ENCODE results near the gene C20orf144. TPM values are rescaled to one million over a fixed set of nuclear protein-coding genes. Genes with fewer than 3 reads are reported as not detected.

C20orf144 gene
- total RNA-seq, 1 donor from 2014 or later, result 0.82 TPM

GRCh38 chr20:33684533-33685327, 22.6 kb downstream of the C20orf144 start:
- Mint-ChIP-seq H3K27me3 (no peaks in the 10 kb centered on the region), H3K4me3 (peak overlapping the region; percentile 91), H3K36me3 (no peaks in the 10 kb centered on the region), H3K4me1 (ENCODE audit: unreplicated experiment) (peaks cover 33% of the 10 kb centered on the region), H3K9me3 (no peaks in the 10 kb centered on the region), H3K27ac (peak overlapping the region; percentile 88)
- TF ChIP-seq, protein P1, sequence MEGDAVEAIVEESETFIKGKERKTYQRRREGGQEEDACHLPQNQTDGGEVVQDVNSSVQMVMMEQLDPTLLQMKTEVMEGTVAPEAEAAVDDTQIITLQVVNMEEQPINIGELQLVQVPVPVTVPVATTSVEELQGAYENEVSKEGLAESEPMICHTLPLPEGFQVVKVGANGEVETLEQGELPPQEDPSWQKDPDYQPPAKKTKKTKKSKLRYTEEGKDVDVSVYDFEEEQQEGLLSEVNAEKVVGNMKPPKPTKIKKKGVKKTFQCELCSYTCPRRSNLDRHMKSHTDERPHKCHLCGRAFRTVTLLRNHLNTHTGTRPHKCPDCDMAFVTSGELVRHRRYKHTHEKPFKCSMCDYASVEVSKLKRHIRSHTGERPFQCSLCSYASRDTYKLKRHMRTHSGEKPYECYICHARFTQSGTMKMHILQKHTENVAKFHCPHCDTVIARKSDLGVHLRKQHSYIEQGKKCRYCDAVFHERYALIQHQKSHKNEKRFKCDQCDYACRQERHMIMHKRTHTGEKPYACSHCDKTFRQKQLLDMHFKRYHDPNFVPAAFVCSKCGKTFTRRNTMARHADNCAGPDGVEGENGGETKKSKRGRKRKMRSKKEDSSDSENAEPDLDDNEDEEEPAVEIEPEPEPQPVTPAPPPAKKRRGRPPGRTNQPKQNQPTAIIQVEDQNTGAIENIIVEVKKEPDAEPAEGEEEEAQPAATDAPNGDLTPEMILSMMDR (conservative IDR thresholded peaks at IDR 0.05), result no peak
- no peak for DNase-seq (ENCODE audit: extremely low spot score, unreplicated experiment)

GRCh38 chr20:33685328-33686099, 23.4 kb downstream of the C20orf144 start:
- Mint-ChIP-seq H3K4me1 (ENCODE audit: unreplicated experiment) (peaks cover 36% of the 10 kb centered on the region), H3K9me3 (no peaks in the 10 kb centered on the region)

DNA sequence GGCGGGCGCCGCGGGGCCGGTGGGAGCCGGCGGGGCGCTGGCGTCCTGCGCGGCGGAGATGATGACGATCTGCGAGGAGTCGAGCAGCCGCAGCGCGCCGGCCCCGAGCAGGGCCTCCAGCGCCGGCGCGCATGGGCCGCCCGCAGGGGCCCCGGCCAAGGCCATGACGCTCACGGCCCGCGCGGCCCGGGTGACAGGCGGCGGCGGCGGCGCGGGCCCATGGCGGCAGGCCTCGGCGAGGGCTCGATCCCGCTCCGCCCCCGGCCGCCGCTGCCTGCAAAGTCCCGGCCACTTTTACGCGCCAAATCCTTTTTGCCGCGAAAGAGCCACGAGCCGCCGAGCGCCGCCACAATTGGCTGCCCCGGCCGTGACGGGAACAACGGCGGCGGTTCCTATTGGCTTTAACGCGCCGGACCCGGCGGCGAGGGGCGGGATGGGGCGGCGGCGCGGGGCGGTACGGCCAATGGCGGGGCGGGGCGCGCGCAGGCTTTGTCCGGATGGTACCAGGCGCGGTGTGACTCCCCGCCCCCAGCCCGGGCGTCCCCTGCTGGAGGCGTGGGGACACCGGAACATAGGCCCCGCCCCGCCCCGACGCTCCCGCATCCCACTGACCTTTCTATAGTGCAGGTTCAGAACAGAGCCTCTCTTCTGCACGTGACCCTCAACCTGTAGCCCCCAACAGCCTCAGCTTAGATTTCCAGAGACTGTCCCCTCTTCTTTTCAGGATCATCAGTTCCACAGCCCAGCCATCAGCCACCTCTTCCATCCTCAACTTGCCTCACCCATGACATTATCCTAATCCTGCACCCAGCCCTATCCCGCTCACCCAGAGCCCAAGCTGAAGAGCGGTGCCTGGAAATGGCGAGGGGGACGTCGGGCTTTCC, 24.2 kb downstream of the C20orf144 start, which contains the start of gene E2F1:
Gene E2F1, minus strand, starts transcription at position 286 of the 884 bp plus-strand sequence. Its CDS starts 121 bp downstream, at position 165.
- Mint-ChIP-seq H3K9me3 (no peaks in the 10 kb centered on the region), H3K27me3 (no peaks in the 10 kb centered on the region), H3K27ac (peak within 1 kb of the TSS; percentile 88), H3K4me3 (peak within 1 kb of the TSS; percentile 91), H3K36me3 (no peaks in the 10 kb centered on the region), H3K4me1 (ENCODE audit: unreplicated experiment) (peaks cover 29% of the 10 kb centered on the region)
- TF ChIP-seq, protein P1 (conservative IDR thresholded peaks at IDR 0.05), result peak; percentile 64
- DNase-seq (ENCODE audit: extremely low spot score, unreplicated experiment), result peak; percentile 100

More at GRCh38 chr20:33685328-33686099, 23.4 kb downstream of the C20orf144 start:
- H3K27ac Mint-ChIP-seq, result peak overlapping the region; percentile 88
- no peaks in the 10 kb centered on the region for H3K27me3 Mint-ChIP-seq
- H3K4me3 Mint-ChIP-seq, result peak overlapping the region; percentile 91
- TF ChIP-seq, protein P1 (conservative IDR thresholded peaks at IDR 0.05), result no peak
- DNase-seq (ENCODE audit: extremely low spot score, unreplicated experiment), result peak; percentile 77
- no peaks in the 10 kb centered on the region for H3K36me3 Mint-ChIP-seq

GRCh38 chr20:33686984-33687366, 24.8 kb downstream of the C20orf144 start:
- Mint-ChIP-seq H3K4me3 (peak overlapping the region; percentile 84), H3K4me1 (ENCODE audit: unreplicated experiment) (peaks cover 26% of the 10 kb centered on the region), H3K9me3 (no peaks in the 10 kb centered on the region), H3K36me3 (no peaks in the 10 kb centered on the region), H3K27me3 (no peaks in the 10 kb centered on the region), H3K27ac (peak overlapping the region; percentile 71)
- DNase-seq (ENCODE audit: extremely low spot score, unreplicated experiment), result no peak
- TF ChIP-seq, protein P1 (conservative IDR thresholded peaks at IDR 0.05), result no peak

- Mint-ChIP-seq H3K27me3 (no peaks in the 10 kb centered on the region), H3K9me3 (no peaks in the 10 kb centered on the region), H3K36me3 (no peaks in the 10 kb centered on the region), H3K27ac (no peak overlapping the region), H3K4me1 (ENCODE audit: unreplicated experiment) (peaks cover 24% of the 10 kb centered on the region), H3K4me3 (no peak overlapping the region)
- DNase-seq (ENCODE audit: extremely low spot score, unreplicated experiment), result no peak
- TF ChIP-seq, protein P1 (conservative IDR thresholded peaks at IDR 0.05), result no peak
These were observed 25.3 kb downstream of the C20orf144 start for GRCh38 chr20:33687370-33687915.

Data from type B pancreatic cell (in vitro differentiated cells).